ENCODE results near the gene GPT2.

Gene GPT2

GRCh38 chr16:46976550-46976949, 92.4 kb downstream of the GPT2 start:
- TF ChIP-seq CTCF (IDR thresholded peaks at IDR 0.05; ENCODE audit: borderline replicate concordance, insufficient read depth, low read depth, low read length) = no peak
- H3K4me3 ChIP-seq (ENCODE audit: low read depth, low read length) = no peak overlapping the region
